Transverse colon (tissue), 4 donors: ENCODE measurements around the gene C14orf180. TPM values are rescaled to one million over a fixed set of nuclear protein-coding genes. Genes with fewer than 3 reads are reported as not detected.

Experiments
- DNase-seq: peaks from one replicate; pipeline ENCODE4 v3.0.0-alpha.2; 2019
- H3K27ac ChIP-seq, 4 donors: fragments of 200-600 bp; sonication (generic); 2 replicates each; pipeline ENCODE4 v1.5.1; 2016 to 2018; ENCODE audit warnings: inconsistent platforms in 4 of 4
- H3K27me3 ChIP-seq: fragments of 200-600 bp; sonication (generic); 2 replicates; pipeline ENCODE4 v1.5.1; 2017; ENCODE audit warnings: inconsistent platforms
- H3K36me3 ChIP-seq, 4 donors: fragments of 200-600 bp; sonication (generic); 2 replicates each; pipeline ENCODE4 v1.5.1; 2017 to 2019; ENCODE audit warnings: inconsistent platforms in 4 of 4
- H3K4me1 ChIP-seq, 4 donors: fragments of 200-600 bp; sonication (generic); 2 replicates each; pipeline ENCODE4 v1.5.1; 2017 to 2020; ENCODE audit warnings: inconsistent platforms in 4 of 4
- H3K4me3 ChIP-seq, 4 donors: fragments of 200-600 bp; sonication (generic); 1 replicate in 1 of 4; 2 replicates in 3 of 4; pipeline versions ENCODE4 v1.5.1 to v1.6.1; 2017 to 2019; ENCODE audit warnings: inconsistent platforms in 4 of 4
- H3K9me3 ChIP-seq, 2 donors: fragments of 200-600 bp; sonication (generic); 2 replicates each; pipeline ENCODE4 v1.5.1; 2017 to 2019; ENCODE audit warnings: inconsistent platforms in 2 of 2
- EP300 ChIP-seq: sonication (generic); formaldehyde crosslinking; IDR thresholded peaks from one replicate; pipeline ENCODE4 v1.6.1; 2017; ENCODE audit warnings: antibody characterized with exemption, low read depth
- POLR2A ChIP-seq: fragments of 450-650 bp; IDR thresholded peaks from one replicate; pipeline ENCODE4 v1.6.1; 2016; ENCODE audit warnings: antibody characterized with exemption, mild to moderate bottlenecking, moderate library complexity
- POLR2AphosphoS5 ChIP-seq, 3 donors: sonication (generic); formaldehyde crosslinking; IDR thresholded peaks; one replicate each; pipeline ENCODE4 v1.6.1; 2016; ENCODE audit warnings: antibody characterized with exemption in 3 of 3
- WGBS, 2 donors: methylation state at CpG; one replicate each; pipeline ENCODE4 v1.1.5; 2018; ENCODE audit warnings: low coverage in 1 of 2; 5-methylcytosine and 5-hydroxymethylcytosine counted together
- in situ Hi-C, 4 donors: fragments of 200-750 bp; cut with MboI; loops; one replicate each; pipeline versions ENCODE4 v1.15.0 to v1.15.1; 2017; ENCODE audit warnings: low sequenced_read_pairs in 3 of 4, low pct_ligation_motif_present in 1 of 4, low pct_unique_long_range_greater_than_20kb in 1 of 4
- intact Hi-C: fragments of 100-400 bp; cut with DNase I; formaldehyde crosslinking; loops from one replicate; pipeline ENCODE4 v1.15.1; 2023; ENCODE audit warnings: low total_unique reads
- total RNA-seq, 4 donors: library from RNA; depleted of rRNA; stranded (reverse); fragments of >200 nt; gene quantifications; one replicate each; pipeline ENCODE4 v1.1.0, GENCODE V29; 2016
- TF ChIP-seq, protein P1 (sequence below), 5 experiments: fragments of 200-600 bp in 3 of 5; fragments of 450-650 bp in 2 of 5; sonication (generic) in 3 of 5; IDR thresholded peaks; 1 replicate in 2 of 5; 2 replicates in 3 of 5; pipeline ENCODE4 v1.5.1; 2016 to 2017; ENCODE audit warnings: antibody characterized with exemption in 5 of 5, inconsistent platforms in 3 of 5, mild to moderate bottlenecking in 2 of 5, moderate library complexity in 1 of 5

C14orf180 gene
- total RNA-seq, 4 donors from 2014 or later = 0.32 to 2.3 (median 1.1) TPM; not detected in 1

DNA sequence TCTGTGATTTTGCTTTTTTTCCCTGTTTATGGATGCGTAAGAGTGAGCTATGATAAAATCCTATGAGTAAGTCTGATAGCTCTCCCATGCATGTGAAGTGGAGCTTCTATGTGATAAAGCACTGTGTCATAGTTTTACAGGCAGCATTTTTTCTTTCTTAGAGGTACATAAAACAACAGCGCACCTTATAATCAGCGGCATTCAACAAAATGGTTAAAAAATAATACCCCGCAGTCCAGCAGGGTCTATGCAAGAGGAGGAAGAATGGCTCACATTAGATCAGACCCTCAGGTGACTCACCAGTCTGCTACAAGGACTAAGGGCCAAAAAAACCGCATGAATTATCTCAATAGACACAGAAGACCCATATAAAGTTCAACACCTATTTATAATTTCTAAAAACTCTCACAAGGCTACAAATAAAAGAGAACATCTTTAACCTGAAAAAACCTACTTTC is 58.0 kb downstream of the C14orf180 start:
- Histone ChIP-seq H3K27ac (no peak overlapping the region), H3K36me3 (no peaks in the 10 kb centered on the region), H3K4me1 (peaks cover 0 to 3% (median 0%) of the 10 kb centered on the region in 4 donors), H3K9me3 (no peaks in the 10 kb centered on the region), H3K4me3 (no peak overlapping the region), H3K27me3 (peaks cover 56% of the 10 kb centered on the region)
- intact Hi-C loops = no loop called here
- 74 to 76% methylated on average over 5 of the region's 5 CpGs for whole genome bisulfite sequencing, 2 donors
- TF ChIP-seq EP300 (no peak), POLR2AphosphoS5 (IDR thresholded peaks at IDR 0.05) (no peak), POLR2A (no peak)
- TF ChIP-seq, protein P1, sequence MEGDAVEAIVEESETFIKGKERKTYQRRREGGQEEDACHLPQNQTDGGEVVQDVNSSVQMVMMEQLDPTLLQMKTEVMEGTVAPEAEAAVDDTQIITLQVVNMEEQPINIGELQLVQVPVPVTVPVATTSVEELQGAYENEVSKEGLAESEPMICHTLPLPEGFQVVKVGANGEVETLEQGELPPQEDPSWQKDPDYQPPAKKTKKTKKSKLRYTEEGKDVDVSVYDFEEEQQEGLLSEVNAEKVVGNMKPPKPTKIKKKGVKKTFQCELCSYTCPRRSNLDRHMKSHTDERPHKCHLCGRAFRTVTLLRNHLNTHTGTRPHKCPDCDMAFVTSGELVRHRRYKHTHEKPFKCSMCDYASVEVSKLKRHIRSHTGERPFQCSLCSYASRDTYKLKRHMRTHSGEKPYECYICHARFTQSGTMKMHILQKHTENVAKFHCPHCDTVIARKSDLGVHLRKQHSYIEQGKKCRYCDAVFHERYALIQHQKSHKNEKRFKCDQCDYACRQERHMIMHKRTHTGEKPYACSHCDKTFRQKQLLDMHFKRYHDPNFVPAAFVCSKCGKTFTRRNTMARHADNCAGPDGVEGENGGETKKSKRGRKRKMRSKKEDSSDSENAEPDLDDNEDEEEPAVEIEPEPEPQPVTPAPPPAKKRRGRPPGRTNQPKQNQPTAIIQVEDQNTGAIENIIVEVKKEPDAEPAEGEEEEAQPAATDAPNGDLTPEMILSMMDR (IDR thresholded peaks at IDR 0.05) = no peak
- no peak for DNase-seq
- in situ Hi-C loops = no loop called here

DNA sequence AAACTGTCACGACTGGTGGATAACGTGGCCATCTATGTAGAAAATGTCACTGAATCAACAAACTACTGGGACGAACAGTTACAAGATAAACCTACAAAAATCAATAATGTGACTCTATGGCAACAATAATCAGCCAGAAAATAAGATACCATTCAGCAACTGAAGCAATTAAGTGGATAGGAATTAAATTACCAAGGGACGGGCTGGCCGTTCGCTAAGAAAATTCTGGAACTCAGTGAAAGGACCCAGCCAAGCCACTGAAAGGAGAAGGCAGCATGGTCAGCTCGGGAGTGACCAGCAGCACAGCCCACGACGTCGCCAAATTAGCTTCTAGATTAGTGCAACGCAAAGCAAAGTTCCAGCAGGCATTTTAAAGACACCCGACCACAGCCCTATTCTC is 58.6 kb downstream of the C14orf180 start:
- H3K4me1 ChIP-seq = peaks cover 0 to 3% (median 0%) of the 10 kb centered on the region in 4 donors
- no peaks in the 10 kb centered on the region for H3K36me3 ChIP-seq
- TF ChIP-seq EP300 = no peak
- no peak for TF ChIP-seq POLR2AphosphoS5 (IDR thresholded peaks at IDR 0.05)
- TF ChIP-seq, protein P1 (IDR thresholded peaks at IDR 0.05) = no peak
- no peak for TF ChIP-seq POLR2A
- DNase-seq = no peak
- no peaks in the 10 kb centered on the region for H3K9me3 ChIP-seq
- intact Hi-C loops (no loop called here), in situ Hi-C loops (no loop called here)
- H3K27me3 ChIP-seq = peaks cover 56% of the 10 kb centered on the region
- 35 to 39% methylated on average over 3 to 12 of the region's 12 CpGs for WGBS, 2 donors
- no peak overlapping the region for H3K4me3 ChIP-seq
- H3K27ac ChIP-seq = no peak overlapping the region

DNA sequence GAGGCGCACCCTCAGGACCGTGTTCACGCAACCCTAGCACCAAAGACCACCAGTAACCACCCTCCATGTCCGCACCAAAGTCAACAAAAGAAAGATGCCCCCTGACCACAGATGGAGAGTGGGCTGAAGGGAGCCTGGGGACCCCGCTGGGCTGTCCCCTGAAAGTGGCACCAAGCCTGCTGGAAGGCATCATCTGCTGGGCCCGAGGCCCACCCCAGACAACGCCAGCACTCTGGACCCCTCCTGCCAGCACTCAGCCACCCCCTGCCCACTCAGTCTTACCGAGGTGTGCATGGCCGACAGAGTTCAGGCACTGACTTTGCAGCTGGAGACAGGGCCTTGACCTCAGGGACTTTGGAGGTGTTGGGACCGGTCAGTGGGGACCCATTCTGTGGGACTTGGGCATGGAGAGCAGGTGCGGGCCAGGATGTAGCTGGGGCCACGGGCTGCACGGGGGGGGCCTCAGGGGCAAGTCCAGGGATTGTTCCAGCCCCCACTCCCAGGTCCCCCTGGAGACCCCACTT is 59.4 kb downstream of the C14orf180 start:
- DNase-seq = no peak
- Histone ChIP-seq H3K27ac (no peak overlapping the region), H3K9me3 (no peaks in the 10 kb centered on the region), H3K4me3 (no peak overlapping the region), H3K4me1 (peaks cover 0 to 3% (median 0%) of the 10 kb centered on the region in 4 donors), H3K27me3 (peaks cover 50% of the 10 kb centered on the region), H3K36me3 (no peaks in the 10 kb centered on the region)
- 66% methylated on average over 11 of the region's 13 CpGs; no CpG with 5 or more reads in 1 of the 2 donors for WGBS, 2 donors
- intact Hi-C loops (no loop called here), in situ Hi-C loops (no loop called here)
- TF ChIP-seq, protein P1 (IDR thresholded peaks at IDR 0.05) = no peak
- TF ChIP-seq EP300 (no peak), POLR2AphosphoS5 (IDR thresholded peaks at IDR 0.05) (no peak), POLR2A (no peak)

DNA sequence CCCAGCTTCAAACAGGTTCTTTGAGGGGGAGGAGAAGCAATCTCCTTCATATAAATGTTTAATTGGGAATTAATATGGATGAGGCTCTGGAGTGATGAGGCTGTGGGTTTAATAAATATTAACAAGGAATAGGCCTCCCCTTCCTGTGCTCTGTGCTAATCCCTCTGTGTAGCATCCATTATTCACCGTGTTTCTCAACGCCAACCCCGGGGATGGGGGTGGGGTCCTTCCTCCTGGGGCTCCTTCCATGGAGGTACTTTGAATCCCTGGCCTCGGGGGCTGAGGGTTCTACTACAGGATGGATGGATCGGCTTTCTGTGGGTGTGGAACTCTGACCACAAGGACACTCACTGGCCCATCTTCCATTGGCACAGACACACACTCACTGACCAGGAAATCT is 59.9 kb downstream of the C14orf180 start:
- 38 to 48% methylated on average over 3 to 5 of the region's 5 CpGs for WGBS, 2 donors
- DNase-seq = no peak
- H3K36me3 ChIP-seq = no peaks in the 10 kb centered on the region
- no peak overlapping the region for H3K4me3 ChIP-seq
- H3K4me1 ChIP-seq = peaks cover 0 to 3% (median 0%) of the 10 kb centered on the region in 4 donors
- peaks cover 47% of the 10 kb centered on the region for H3K27me3 ChIP-seq
- no peaks in the 10 kb centered on the region for H3K9me3 ChIP-seq
- in situ Hi-C loops = no loop called here
- TF ChIP-seq POLR2AphosphoS5 (IDR thresholded peaks at IDR 0.05) (no peak), POLR2A (no peak), EP300 (no peak)
- TF ChIP-seq, protein P1 (IDR thresholded peaks at IDR 0.05) = no peak
- intact Hi-C loops = no loop called here
- no peak overlapping the region for H3K27ac ChIP-seq

Other genes starting within 250 kb of the C14orf180 start
- 10 to 100 TPM in 1 of 4 donors, 1 to 10 TPM in 2, not detected in 1; 1.1 to 10.5 (median 1.4) TPM for gene TMEM179, start 25.0 kb downstream of the C14orf180 start, total RNA-seq
- 100 to 1,000 TPM; 187 to 510 (median 205) TPM for gene INF2, start 109.9 kb downstream of the C14orf180 start, total RNA-seq
- 10 to 100 TPM in 1 of 4 donors, 1 to 10 TPM in 2, not detected in 1; 4.4 to 11.3 (median 7.1) TPM for gene ADSS1, start 144.5 kb downstream of the C14orf180 start, total RNA-seq
- 100 to 1,000 TPM; 189 to 397 (median 203) TPM for gene SIVA1, start 173.4 kb downstream of the C14orf180 start, total RNA-seq
- gene AKT1, start 216.0 kb downstream of the C14orf180 start, total RNA-seq = 100 to 1,000 TPM in 3 of 4 donors, 10 to 100 TPM in 1; 85.4 to 310 (median 136) TPM
- 10 to 100 TPM in 2 of 4 donors, 1 to 10 TPM in 2; 5.9 to 24.3 (median 11.7) TPM for gene ZBTB42, start 221.3 kb downstream of the C14orf180 start, total RNA-seq